NB4 (cell line): ENCODE measurements around the gene UVRAG.

Source experiments
- POLR2A ChIP-seq: IDR thresholded peaks from 2 replicates; pipeline ENCODE4 v1.6.1; 2011; ENCODE audit warnings: mild to moderate bottlenecking; ENCODE audit not compliant: insufficient read length; ENCODE audit errors: extremely low read depth
- TF ChIP-seq, protein P1 (sequence below): IDR thresholded peaks from one replicate; pipeline ENCODE4 v1.5.1; 2012; ENCODE audit warnings: low read depth, low read length
- TF ChIP-seq, protein P2 (sequence below): IDR thresholded peaks from 2 replicates; pipeline ENCODE4 v1.6.1; 2011; ENCODE audit warnings: low read depth, low read length

DNA sequence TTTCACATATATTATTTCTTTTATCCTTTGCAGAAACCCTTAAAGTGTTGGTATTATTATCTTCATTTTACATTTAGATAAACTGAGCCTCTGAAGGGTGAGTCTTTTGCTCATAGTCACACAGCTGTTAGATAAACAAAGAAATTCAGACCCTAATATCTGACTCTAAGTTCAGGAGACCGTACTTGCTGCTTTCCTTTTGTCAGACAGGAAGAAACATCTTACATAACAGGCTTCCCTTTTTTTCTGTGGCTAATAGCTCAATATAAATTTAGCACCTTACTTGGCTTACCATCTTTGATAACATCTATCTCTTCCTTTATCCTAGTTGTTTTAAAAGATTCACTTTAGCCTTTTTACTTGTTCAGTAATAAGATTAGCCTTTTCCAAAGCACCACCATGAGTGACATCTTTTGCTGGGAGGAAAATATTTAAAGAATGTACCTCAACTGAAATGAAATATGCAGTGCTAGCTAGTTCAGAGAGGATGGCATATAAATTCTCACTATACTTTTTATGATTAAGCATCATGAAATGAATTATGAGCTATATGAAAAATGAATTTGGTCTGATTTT is 262.7 kb downstream of the UVRAG start:
- no peak for TF ChIP-seq POLR2A
- TF ChIP-seq, protein P1, sequence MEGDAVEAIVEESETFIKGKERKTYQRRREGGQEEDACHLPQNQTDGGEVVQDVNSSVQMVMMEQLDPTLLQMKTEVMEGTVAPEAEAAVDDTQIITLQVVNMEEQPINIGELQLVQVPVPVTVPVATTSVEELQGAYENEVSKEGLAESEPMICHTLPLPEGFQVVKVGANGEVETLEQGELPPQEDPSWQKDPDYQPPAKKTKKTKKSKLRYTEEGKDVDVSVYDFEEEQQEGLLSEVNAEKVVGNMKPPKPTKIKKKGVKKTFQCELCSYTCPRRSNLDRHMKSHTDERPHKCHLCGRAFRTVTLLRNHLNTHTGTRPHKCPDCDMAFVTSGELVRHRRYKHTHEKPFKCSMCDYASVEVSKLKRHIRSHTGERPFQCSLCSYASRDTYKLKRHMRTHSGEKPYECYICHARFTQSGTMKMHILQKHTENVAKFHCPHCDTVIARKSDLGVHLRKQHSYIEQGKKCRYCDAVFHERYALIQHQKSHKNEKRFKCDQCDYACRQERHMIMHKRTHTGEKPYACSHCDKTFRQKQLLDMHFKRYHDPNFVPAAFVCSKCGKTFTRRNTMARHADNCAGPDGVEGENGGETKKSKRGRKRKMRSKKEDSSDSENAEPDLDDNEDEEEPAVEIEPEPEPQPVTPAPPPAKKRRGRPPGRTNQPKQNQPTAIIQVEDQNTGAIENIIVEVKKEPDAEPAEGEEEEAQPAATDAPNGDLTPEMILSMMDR = no peak
- TF ChIP-seq, protein P2, sequence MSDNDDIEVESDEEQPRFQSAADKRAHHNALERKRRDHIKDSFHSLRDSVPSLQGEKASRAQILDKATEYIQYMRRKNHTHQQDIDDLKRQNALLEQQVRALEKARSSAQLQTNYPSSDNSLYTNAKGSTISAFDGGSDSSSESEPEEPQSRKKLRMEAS = no peak
